Hypothalamus (tissue), 51 donors: Measurements from ENCODE around the gene MRPL4.
"Not testable (repeated sequence)": the region's sequence is repeated elsewhere in the genome, so short reads cannot be mapped to it uniquely, and the experiment has no call there.

Source experiments
- DNase-seq, 51 donors: peaks; one replicate each; lab custom pipeline; 2025; lab: John Stamatoyannopoulos, UW

MRPL4 gene

DNA sequence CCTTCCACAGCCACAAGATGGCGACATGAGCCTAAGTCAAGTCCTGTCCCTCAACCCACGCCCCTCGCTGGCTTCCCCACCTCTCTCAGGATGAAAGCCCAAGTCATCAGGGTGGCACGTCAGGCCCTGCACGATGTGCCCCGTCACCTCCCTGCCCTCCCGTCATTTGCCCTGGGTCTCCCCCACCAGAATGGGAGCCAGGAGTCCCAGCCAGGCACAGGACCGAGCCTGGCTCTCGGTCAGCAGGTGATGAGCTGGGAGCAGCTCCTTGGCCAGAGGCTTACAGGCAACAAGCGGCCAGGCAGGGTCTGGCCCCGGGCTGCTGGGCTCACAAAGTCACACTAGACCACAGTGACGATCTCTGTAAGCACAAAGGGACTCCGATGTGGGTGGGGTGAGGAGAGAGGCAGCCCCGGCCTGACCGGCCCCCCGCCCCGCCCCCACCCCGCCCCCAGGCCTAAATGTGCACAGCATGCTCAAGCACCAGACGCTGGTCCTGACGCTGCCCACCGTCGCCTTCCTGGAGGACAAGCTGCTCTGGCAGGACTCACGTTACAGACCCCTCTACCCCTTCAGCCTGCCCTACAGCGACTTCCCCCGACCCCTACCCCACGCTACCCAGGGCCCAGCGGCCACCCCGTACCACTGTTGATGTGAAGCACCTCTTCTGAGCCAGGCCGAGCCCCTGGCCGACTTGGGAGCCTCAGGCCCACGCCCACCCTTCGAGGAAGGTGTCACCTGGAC is 7.3 kb downstream of the MRPL4 start:
- peak in 41 of 51 donors; percentile 5 to 76 (median 31) for DNase-seq

DNA sequence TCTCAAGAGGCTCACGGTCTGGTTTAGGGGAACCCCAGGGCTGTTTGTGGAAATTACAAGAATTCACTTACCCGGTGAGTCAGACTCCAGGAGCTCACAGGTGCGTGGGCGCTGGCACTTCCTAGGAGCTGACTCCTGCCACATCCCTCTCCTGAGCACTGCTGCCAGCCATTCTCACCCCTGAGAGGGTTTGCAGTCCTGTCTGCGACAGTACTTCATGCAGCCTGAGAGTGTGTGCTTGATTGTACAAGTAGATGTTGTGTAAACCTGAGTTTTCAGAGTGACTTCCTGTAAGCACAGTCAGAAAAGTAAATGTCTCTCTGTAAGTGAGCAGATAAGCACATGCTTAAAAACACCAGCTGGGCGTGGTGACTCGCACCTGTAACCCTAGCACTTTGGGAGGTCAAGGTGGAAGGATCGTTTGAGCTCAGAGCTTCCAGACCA is 8.1 kb downstream of the MRPL4 start:
- peak in 4 of 51 donors; percentile 17 to 45 (median 32) for DNase-seq

DNA sequence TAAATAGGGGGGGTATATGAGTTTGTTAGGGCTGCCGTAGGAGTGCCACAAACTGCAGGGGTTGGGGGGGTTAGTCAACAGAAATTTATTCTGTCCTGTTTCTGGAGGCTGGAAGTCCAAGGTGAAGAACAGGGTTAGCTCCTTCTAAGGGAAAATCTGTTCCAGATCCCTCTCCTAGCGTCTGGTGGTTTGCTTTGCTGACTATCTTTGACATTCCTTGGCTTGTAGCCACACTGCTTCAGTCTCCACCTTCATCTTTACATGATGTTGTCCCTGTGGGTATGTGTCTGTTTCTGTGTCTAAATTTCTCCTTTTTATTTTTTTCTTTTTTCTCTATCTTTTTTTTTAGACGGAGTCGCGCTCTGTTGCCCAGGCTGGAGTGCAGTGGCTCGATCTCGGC is 10.8 kb downstream of the MRPL4 start:
- DNase-seq, result no peak

DNA sequence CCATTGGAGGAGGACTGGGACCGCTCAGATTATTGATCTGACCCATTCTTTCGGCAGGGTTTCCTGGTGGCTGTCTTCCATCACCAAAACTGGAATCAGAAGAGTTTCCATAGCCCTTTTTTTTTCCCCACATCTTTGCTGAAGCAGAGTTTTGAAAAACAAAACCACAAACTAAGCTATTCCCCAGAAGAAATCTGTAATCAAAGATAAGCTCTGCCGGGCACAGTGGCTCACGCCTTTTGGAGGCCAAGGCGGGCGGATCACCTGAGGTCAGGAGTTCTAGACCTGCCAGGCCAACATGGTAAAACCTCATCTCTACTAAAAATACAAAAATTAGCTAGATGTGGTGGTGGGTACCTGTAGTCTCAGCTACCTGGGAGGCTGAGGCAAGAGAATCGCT is 14.7 kb downstream of the MRPL4 start:
- no peak for DNase-seq

DNA sequence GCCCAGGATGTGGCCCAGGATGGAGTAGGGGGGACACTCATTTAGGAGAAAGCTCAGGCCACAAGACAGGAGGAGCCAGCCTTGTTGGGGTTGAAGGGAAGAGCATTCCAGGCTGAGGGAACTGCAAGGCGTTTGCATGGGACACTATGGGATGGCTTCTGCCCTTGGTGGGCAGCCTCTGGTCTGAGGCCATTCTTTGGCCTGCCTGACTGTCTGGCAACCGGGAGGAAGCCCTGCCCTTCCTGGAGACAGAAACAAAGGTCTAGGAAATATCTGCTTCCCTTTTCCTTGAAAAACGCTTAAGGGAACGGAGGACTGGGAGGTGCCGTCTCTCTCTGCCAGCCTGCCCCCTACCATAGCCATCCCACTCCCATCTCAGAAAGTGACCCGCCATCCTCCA is 16.1 kb downstream of the MRPL4 start:
- DNase-seq, result no peak

DNA sequence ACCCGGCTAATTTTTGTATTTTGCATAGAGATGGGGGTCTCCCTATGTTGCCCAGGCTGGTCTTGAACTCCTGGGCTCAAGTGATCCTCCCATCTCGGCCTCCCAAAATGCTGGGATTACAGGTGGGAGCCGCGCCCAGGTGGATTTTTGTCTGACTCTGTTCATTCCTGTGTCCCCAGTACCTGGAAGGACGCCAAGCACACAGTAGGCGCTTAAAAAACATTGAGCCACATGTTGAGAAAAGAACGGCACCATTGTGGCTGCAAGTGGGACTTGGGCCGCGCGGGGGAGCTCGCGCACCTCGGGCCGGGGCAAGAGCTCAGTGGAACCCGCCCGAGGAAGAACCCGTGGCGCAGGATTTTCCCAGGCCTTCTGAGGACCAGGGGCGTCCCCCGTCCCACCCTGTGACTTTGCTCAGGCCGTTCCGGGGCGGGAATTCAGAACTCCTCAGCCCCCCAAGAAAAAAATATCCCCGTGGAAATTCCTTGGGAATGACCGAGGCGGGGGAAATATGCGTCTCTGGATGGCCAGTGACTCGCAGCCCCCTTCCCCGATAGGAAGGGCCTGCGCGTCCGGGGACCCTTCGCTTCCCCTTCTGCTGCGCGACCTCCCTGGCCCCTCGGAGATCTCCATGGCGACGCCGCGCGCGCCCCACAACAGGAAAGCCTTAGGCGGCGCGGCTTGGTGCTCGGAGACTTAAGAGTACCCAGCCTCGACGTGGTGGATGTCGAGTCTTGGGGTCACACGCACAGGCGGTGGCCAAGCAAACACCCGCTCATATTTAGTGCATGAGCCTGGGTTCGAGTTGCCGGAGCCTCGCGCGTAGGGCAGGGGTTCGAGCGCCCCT is 17.5 kb downstream of the MRPL4 start:
- peak in 50 of 51 donors; percentile 2 to 79 (median 48) for DNase-seq

DNA sequence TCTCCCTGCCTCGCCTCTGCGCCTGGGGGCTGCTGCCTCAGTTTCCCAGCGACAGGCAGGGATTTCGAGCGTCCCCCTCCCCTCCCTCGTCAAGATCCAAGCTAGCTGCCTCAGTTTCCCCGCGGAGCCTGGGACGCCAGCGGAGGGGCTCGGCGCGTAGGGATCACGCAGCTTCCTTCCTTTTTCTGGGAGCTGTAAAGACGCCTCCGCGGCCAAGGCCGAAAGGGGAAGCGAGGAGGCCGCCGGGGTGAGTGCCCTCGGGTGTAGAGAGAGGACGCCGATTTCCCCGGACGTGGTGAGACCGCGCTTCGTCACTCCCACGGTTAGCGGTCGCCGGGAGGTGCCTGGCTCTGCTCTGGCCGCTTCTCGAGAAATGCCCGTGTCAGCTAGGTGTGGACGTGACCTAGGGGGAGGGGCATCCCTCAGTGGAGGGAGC is 18.2 kb downstream of the MRPL4 start:
- peak in 24 of 51 donors; percentile 5 to 53 (median 16) for DNase-seq

DNA sequence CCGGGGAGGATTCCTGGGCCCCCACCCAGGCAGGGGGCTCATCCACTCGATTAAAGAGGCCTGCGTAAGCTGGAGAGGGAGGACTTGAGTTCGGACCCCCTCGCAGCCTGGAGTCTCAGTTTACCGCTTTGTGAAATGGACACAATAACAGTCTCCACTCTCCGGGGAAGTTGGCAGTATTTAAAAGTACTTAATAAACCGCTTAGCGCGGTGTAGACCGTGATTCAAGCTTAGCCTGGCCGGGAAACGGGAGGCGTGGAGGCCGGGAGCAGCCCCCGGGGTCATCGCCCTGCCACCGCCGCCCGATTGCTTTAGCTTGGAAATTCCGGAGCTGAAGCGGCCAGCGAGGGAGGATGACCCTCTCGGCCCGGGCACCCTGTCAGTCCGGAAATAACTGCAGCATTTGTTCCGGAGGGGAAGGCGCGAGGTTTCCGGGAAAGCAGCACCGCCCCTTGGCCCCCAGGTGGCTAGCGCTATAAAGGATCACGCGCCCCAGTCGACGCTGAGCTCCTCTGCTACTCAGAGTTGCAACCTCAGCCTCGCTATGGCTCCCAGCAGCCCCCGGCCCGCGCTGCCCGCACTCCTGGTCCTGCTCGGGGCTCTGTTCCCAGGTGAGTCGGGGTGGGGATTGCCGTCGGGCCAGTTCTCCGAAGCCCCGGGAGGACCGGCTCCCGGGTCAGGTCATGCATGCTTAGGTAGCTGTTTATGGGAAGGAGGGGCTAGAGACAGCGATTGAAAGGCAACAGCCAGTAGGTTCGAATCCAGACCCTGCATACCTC is 18.8 kb downstream of the MRPL4 start, which contains the start of gene ICAM1:
Gene ICAM1, plus strand, starts transcription at position 505 of the 779 bp plus-strand sequence. Its CDS starts 40 bp downstream, at position 545.
- peak in 24 of 51 donors; percentile 2 to 51 (median 16) for DNase-seq

DNA sequence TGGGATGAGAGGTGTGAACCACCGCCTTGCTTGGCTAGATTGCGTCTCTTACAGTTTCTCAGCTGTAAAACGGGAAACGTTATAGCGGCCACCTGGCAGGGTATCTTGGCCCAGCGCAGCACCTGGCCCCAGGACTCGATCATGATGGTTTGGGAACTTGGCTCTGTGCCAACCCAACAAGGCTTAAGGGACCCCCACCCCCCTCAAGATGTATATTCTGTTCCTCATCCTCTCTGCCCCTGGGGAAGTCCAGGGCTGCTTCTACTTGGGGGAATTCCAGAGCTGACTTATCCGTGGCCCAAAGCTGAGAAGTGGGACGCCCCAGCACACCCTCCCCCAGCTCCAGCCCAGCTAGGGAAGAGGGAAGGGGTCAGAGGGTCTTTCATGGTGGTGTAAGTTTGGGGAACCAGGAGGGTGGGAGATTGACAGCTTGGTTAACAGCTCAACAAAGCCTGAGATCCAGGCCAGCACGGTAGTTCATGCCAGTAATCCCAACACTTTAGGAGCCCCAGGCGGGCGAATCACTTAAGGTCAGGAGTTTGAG is 19.6 kb downstream of the MRPL4 start:
- DNase-seq, result peak in 2 of 51 donors; percentile 4 to 17

DNA sequence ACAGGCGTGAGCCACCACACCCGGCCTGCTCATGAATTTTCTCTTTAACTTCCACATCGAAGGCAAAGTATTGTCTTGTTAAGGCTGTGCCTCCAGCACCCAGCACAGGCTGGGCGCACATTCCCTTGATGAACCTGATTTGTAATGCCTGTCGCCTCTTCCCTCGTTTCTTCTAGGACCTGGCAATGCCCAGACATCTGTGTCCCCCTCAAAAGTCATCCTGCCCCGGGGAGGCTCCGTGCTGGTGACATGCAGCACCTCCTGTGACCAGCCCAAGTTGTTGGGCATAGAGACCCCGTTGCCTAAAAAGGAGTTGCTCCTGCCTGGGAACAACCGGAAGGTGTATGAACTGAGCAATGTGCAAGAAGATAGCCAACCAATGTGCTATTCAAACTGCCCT is 22.6 kb downstream of the MRPL4 start:
- no peak for DNase-seq

DNA sequence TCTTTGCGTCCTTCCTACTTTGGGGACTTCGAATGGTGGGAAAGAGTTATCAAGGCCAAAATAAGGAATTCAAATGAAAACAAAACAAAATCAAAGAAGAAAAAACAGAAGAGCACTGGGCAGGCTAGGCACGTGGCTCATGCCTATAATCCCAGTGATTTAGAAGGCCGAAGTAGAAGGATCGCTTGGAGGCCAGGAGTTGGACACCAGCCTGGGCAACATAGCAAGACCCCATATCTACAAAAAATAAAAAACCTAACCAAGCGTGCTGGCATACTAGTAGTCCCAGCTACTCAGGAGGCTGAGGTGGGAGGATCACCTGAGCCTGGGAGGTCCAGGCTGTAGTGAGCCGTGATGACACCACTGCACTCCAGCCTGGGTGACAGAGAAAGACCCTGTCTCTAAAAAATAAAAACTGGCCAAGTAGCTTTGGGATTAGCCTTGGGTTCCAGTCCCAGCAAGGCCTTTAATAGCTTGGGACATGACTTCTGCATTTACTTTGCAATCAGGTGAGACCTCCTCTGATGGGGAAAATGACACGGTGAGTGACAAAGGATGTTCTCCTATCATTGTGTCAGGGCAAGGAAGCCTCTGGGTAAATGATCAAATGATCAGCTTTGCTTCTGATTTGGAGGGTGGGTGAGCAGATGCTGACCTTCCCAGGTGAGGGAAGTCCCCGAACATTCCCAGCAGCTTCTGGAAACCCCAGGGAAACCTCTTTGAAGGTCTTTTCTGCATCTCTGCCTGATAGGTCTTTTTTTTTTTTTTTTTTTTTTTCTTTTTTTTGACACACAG is 26.0 kb downstream of the MRPL4 start:
- no peak for DNase-seq

DNA sequence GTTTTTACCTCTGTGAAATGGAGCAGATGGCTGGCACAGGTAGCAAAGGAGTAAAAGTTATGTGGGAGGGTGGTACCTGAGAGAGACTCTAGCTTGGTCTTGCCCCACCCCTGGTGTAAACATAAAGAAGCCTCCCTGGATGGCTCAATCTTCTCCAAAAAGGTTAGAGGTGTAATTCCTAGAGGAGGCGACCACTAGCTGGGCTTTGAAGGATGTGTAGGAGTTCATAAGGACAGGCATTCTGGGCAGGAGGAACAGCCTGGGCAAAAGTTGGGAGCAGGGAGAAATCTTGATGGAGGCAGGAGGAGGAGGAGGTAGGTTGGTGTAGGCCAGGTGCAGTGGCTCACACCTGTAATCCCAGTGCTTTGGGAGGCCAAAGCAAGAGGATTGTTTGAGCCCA is 26.9 kb downstream of the MRPL4 start:
- no peak for DNase-seq

DNA sequence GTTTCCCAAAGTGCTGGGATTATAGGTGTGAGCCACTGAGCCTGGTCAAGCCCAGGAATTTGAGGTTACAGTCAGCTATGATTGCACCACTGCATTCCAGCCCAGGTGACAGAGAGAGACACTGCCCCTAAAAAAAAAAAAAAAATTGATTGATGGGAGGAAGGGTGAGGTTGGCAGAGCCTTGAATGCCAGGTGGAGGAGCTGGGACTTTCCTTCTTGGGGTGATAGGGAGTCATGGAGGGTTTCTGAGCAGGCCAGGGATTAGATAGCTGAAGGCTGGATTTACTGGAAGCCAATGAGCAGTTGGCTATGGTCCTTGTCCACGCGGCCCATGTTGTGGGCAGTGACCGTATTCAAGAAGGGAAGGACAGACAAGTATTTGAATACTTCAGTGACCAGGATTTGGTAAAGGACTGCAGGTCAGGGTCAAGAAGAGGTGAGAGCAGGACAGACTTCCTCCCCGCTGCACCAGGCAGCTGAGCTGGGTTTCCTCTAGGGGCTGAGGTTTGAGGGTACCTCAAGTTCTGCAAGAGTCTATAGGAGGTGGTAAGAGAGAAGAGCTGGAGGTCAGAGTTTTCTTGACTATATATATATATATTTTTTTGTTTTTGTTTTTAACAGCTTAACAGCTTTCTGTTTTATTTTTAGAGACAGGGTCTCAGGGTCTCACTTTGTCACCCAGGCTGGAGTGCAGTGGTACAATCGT is 27.9 kb downstream of the MRPL4 start:
- DNase-seq, result no peak

DNA sequence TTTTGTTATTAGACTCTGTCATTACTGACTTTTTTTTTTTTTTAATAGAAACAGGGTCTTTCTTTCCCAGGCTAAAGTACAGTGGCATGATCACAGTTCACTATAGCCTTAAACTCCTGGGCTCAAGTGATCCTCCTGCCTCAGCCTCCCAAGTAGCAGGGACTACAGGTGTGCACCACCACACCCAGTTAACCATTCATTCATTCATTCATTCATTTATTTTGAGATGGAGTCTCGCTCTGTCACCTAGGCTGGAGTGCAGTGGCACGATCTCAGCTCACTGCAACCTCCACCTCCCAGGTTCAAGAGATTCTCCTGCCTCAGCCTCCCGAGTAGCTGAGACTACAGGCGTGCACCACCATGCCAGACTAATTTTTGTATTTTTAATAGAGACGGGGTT is 30.0 kb downstream of the MRPL4 start:
- DNase-seq, result not testable (repeated sequence)

DNA sequence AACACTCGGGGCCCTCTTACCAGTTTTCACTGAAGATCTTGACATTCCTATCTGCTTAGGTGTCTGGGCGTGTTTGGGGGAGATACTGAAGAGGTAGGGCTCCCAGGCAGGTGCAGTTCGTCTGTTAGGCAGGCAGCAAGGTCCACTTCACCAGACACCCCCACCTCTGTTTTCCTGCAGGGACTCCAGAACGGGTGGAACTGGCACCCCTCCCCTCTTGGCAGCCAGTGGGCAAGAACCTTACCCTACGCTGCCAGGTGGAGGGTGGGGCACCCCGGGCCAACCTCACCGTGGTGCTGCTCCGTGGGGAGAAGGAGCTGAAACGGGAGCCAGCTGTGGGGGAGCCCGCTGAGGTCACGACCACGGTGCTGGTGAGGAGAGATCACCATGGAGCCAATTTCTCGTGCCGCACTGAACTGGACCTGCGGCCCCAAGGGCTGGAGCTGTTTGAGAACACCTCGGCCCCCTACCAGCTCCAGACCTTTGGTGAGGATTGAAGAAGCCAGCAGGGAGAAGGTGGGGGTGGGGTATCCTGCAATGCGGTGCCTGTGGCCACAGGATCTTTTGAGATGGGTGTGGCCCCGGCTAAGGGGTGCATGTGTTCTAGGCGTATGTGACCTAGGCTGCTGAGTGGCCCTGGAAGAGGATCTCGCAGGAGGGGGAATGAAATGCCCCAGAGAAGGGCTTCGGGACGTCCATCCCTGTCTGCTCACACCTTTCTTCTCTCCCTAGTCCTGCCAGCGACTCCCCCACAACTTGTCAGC is 31.5 kb downstream of the MRPL4 start:
- DNase-seq, result no peak

DNA sequence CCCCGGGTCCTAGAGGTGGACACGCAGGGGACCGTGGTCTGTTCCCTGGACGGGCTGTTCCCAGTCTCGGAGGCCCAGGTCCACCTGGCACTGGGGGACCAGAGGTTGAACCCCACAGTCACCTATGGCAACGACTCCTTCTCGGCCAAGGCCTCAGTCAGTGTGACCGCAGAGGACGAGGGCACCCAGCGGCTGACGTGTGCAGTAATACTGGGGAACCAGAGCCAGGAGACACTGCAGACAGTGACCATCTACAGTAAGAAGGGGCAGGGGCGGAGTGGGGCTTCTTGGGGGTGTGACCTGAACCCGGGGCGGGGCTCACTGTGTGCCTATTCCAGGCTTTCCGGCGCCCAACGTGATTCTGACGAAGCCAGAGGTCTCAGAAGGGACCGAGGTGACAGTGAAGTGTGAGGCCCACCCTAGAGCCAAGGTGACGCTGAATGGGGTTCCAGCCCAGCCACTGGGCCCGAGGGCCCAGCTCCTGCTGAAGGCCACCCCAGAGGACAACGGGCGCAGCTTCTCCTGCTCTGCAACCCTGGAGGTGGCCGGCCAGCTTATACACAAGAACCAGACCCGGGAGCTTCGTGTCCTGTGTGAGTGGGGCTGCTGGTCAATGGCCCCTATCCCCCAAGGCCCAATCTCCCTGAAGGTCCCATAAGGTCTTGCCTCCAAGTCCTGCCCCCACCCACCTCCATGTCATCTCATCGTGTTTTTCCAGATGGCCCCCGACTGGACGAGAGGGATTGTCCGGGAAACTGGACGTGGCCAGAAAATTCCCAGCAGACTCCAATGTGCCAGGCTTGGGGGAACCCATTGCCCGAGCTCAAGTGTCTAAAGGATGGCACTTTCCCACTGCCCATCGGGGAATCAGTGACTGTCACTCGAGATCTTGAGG is 32.3 kb downstream of the MRPL4 start:
- no peak for DNase-seq

DNA sequence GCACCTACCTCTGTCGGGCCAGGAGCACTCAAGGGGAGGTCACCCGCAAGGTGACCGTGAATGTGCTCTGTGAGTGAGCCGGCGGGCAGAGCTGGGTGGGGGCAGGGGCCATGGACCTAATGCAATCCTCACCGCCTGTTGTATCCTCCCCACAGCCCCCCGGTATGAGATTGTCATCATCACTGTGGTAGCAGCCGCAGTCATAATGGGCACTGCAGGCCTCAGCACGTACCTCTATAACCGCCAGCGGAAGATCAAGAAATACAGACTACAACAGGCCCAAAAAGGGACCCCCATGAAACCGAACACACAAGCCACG is 32.9 kb downstream of the MRPL4 start:
- no peak for DNase-seq
